Parathyroid adenoma (tissue), 2 donors: ENCODE results near the gene PIK3R3.
"Not testable (repeated sequence)": the region's sequence is repeated elsewhere in the genome, so short reads cannot be mapped to it uniquely, and the experiment has no call there.

Experiments used
- H2AFZ ChIP-seq: fragments of 300-600 bp; sonication (generic); one replicate; pipeline ENCODE4 v1.7.0; 2017; ENCODE audit warnings: antibody characterized with exemption, mild to moderate bottlenecking
- H3K27ac ChIP-seq: fragments of 300-600 bp; sonication (generic); one replicate; pipeline ENCODE4 v1.7.0; 2017
- H3K27me3 ChIP-seq: fragments of 300-600 bp; sonication (generic); one replicate; pipeline ENCODE4 v1.7.0; 2017; ENCODE audit warnings: low read length; ENCODE audit not compliant: control insufficient read depth, insufficient read depth
- H3K36me3 ChIP-seq: fragments of 300-600 bp; sonication (generic); one replicate; pipeline ENCODE4 v1.7.0; 2017; ENCODE audit warnings: low read length; ENCODE audit not compliant: control insufficient read depth, insufficient read depth
- H3K4me1 ChIP-seq: fragments of 300-600 bp; sonication (generic); one replicate; pipeline ENCODE4 v1.7.0; 2017; ENCODE audit warnings: control low read depth
- H3K4me2 ChIP-seq: fragments of 300-600 bp; sonication (generic); one replicate; pipeline ENCODE4 v1.7.0; 2017; ENCODE audit warnings: low read length
- H3K4me3 ChIP-seq: fragments of 300-600 bp; sonication (generic); one replicate; pipeline ENCODE4 v1.7.0; 2017; ENCODE audit warnings: low read depth, low read length
- H3K79me2 ChIP-seq: fragments of 300-600 bp; sonication (generic); one replicate; pipeline ENCODE4 v1.7.0; 2017; ENCODE audit warnings: control low read depth
- H3K9ac ChIP-seq: fragments of 300-600 bp; sonication (generic); one replicate; pipeline ENCODE4 v1.7.0; 2017; ENCODE audit warnings: mild to moderate bottlenecking
- H3K9me3 ChIP-seq: fragments of 300-600 bp; sonication (generic); one replicate; pipeline ENCODE4 v1.7.0; 2017; ENCODE audit warnings: low read length; ENCODE audit not compliant: control insufficient read depth
- TF ChIP-seq, protein P1 (sequence below): fragments of 300-600 bp; sonication (generic); IDR thresholded peaks from one replicate; pipeline ENCODE4 v1.7.0; 2017; ENCODE audit warnings: antibody characterized with exemption, mild to moderate bottlenecking
- donor health status: primary hyperparathyroidism.

The PIK3R3 gene

DNA sequence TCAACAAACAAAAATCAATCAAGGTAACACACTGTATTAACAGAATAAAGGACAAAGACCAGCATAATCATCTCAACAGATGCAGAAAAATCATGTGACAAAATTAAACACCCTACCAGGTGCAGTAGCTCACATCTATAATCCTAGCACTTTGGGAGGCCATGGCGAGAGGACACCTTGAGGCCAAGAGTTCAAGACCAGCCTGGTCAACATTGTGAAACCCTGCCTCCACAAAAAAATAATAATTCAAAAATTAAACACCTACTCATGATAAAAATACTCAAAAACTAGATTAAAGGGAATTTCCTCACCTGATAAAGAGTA lies 35.3 kb downstream of the PIK3R3 start:
- Histone ChIP-seq H3K36me3 (no peaks in the 10 kb centered on the region), H3K4me3 (no peak overlapping the region), H3K4me2 (no peak overlapping the region), H3K9me3 (no peaks in the 10 kb centered on the region), H3K4me1 (no peaks in the 10 kb centered on the region), H3K79me2 (peaks cover 2% of the 10 kb centered on the region), H3K27me3 (no peaks in the 10 kb centered on the region), H3K27ac (no peak overlapping the region), H3K9ac (no peak overlapping the region), H2AFZ (no peak overlapping the region)
- TF ChIP-seq, protein P1, sequence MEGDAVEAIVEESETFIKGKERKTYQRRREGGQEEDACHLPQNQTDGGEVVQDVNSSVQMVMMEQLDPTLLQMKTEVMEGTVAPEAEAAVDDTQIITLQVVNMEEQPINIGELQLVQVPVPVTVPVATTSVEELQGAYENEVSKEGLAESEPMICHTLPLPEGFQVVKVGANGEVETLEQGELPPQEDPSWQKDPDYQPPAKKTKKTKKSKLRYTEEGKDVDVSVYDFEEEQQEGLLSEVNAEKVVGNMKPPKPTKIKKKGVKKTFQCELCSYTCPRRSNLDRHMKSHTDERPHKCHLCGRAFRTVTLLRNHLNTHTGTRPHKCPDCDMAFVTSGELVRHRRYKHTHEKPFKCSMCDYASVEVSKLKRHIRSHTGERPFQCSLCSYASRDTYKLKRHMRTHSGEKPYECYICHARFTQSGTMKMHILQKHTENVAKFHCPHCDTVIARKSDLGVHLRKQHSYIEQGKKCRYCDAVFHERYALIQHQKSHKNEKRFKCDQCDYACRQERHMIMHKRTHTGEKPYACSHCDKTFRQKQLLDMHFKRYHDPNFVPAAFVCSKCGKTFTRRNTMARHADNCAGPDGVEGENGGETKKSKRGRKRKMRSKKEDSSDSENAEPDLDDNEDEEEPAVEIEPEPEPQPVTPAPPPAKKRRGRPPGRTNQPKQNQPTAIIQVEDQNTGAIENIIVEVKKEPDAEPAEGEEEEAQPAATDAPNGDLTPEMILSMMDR = no peak

DNA sequence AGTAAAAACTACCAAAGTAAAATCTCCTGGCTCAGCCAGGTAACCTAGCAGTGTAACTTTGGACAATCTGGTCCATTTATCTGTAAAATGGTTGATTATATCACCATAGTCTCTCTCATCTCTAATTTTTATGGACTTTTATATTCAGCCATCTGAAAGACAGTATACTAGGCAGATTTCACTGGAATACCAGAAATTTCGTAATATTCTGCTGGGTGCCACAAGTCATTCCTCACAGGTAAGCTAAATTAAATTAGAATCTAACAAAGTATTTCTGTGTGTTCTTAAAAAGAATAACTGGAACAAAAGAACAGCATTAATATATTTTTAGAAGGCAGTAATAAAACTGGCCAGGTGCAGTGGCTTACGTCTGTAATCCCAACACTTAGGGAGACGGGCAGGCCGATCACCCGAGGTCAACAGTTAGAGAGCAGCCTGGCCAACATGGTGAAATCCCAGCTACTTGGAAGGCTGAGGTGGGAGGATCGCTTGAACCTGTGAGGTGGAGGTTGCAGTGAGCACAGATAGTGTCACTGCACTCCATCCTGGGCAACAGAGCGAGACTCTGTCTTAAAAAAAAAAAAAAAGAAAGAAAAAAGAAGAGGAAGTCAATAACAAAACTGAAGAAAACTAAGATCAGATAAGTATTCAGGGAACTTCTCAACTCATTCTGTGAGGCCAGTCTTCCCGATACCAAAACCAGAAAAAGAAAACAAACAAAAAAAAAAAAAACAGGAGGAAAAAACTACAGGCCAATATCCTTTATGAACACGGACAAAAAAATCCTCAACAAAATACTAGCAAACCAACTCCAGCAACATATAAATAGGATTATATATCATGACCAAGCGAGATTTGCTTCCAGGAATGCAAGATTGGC lies 35.9 kb downstream of the PIK3R3 start:
- Histone ChIP-seq H3K4me3 (no peak overlapping the region), H3K36me3 (no peaks in the 10 kb centered on the region), H3K4me2 (no peak overlapping the region), H3K79me2 (peaks cover 2% of the 10 kb centered on the region), H3K4me1 (no peaks in the 10 kb centered on the region), H3K9ac (no peak overlapping the region), H3K9me3 (no peaks in the 10 kb centered on the region), H3K27ac (no peak overlapping the region), H2AFZ (no peak overlapping the region), H3K27me3 (no peaks in the 10 kb centered on the region)
- TF ChIP-seq, protein P1 = no peak

GRCh38 chr1:46095110-46095509 lies 37.3 kb downstream of the PIK3R3 start:
- not testable (repeated sequence) for H3K36me3 ChIP-seq, H3K79me2 ChIP-seq, H3K4me3 ChIP-seq, H3K4me1 ChIP-seq, H3K9me3 ChIP-seq, H3K27me3 ChIP-seq, H3K27ac ChIP-seq, H3K9ac ChIP-seq, H3K4me2 ChIP-seq, H2AFZ ChIP-seq

GRCh38 chr1:46094471-46095005 lies 37.9 kb downstream of the PIK3R3 start:
- Histone ChIP-seq H2AFZ (no peak overlapping the region), H3K27me3 (no peaks in the 10 kb centered on the region), H3K4me3 (no peak overlapping the region), H3K9me3 (no peaks in the 10 kb centered on the region), H3K9ac (no peak overlapping the region), H3K36me3 (no peaks in the 10 kb centered on the region), H3K79me2 (peaks cover 2% of the 10 kb centered on the region), H3K4me2 (no peak overlapping the region), H3K27ac (no peak overlapping the region), H3K4me1 (no peaks in the 10 kb centered on the region)
- TF ChIP-seq, protein P1 = no peak

- H3K79me2 ChIP-seq, H2AFZ ChIP-seq, H3K36me3 ChIP-seq, H3K9me3 ChIP-seq, H3K4me1 ChIP-seq, H3K27ac ChIP-seq, H3K4me3 ChIP-seq, H3K9ac ChIP-seq, H3K4me2 ChIP-seq, H3K27me3 ChIP-seq: not testable (repeated sequence)
These were observed 38.6 kb downstream of the PIK3R3 start for GRCh38 chr1:46093832-46094231.
